Lung (tissue), 12 donors: ENCODE data around the gene TNFRSF19. TPM values are rescaled to one million over a fixed set of nuclear protein-coding genes. Genes with fewer than 3 reads are reported as not detected.
"Not testable (repeated sequence)": the region's sequence is repeated elsewhere in the genome, so short reads cannot be mapped to it uniquely, and the experiment has no call there.

ENCODE experiments used
- ATAC-seq: fragments of 200-7000 bp; cut with Tn5 transposase; one replicate; pipeline ENCODE4 v1.9.1; 2020; ENCODE audit warnings: moderate number of reproducible peaks; ENCODE audit not compliant: insufficient read depth, low FRiP score
- DNase-seq, 3 donors: peaks; one replicate each; pipeline ENCODE4 v3.0.0-alpha.2; 2013 to 2017
- H3K27ac ChIP-seq, 2 donors: one replicate each; pipeline ENCODE4 v1.5.1; 2013; ENCODE audit warnings: mild to moderate bottlenecking in 2 of 2, moderate library complexity in 2 of 2, control low read depth in 1 of 2, inconsistent platforms in 1 of 2, low read depth in 1 of 2, low read length in 1 of 2
- H3K27me3 ChIP-seq, 3 donors: one replicate each; pipeline ENCODE4 v1.5.1; 2013; ENCODE audit warnings: low read length in 2 of 3; ENCODE audit not compliant: control insufficient read depth in 3 of 3, insufficient read depth in 3 of 3
- H3K36me3 ChIP-seq, 4 donors: one replicate each; pipeline ENCODE4 v1.5.1; 2013; ENCODE audit warnings: low read length in 4 of 4, mild to moderate bottlenecking in 1 of 4, moderate library complexity in 1 of 4; ENCODE audit not compliant: control insufficient read depth in 4 of 4, insufficient read depth in 4 of 4
- H3K4me1 ChIP-seq, 5 donors: one replicate each; pipeline ENCODE4 v1.5.1; 2013; ENCODE audit warnings: low read length in 5 of 5, mild to moderate bottlenecking in 2 of 5, moderate library complexity in 1 of 5; ENCODE audit not compliant: control insufficient read depth in 5 of 5, insufficient read depth in 5 of 5
- H3K4me3 ChIP-seq: one replicate; pipeline ENCODE4 v1.5.1; 2013; ENCODE audit warnings: mild to moderate bottlenecking, control low read depth, moderate library complexity
- H3K9ac ChIP-seq, 2 donors: one replicate each; pipeline ENCODE4 v1.5.1; 2013; ENCODE audit warnings: low read length in 2 of 2, control low read depth in 1 of 2; ENCODE audit not compliant: insufficient read depth in 1 of 2
- H3K9me3 ChIP-seq, 4 donors: one replicate each; pipeline ENCODE4 v1.5.1; 2013; ENCODE audit warnings: low read length in 3 of 4, mild to moderate bottlenecking in 1 of 4, moderate library complexity in 1 of 4; ENCODE audit not compliant: control insufficient read depth in 4 of 4, insufficient read depth in 3 of 4
- CTCF ChIP-seq: IDR thresholded peaks from 2 replicates; pipeline ENCODE4 v1.5.1; 2012; ENCODE audit warnings: mild to moderate bottlenecking; ENCODE audit errors: control extremely low read depth, extremely low read depth
- WGBS, 2 donors: extraction: QIAGEN DNeasy Blood & Tissue Kit; methylation state at CpG; one replicate each; pipeline ENCODE4 v1.1.7; 2013; 5-methylcytosine and 5-hydroxymethylcytosine counted together
- polyA plus RNA-seq, 2 donors: library from polyadenylated mRNA; stranded (reverse); fragments of 200-250 nt; gene quantifications; one replicate each; pipeline ENCODE4 v1.2.1, GENCODE V29; 2013
- total RNA-seq, 2 donors: library from RNA; depleted of rRNA in 1 of 2; stranded (reverse); fragments of >200 nt in 1 of 2; gene quantifications; one replicate each; pipeline ENCODE4 v1.2.1, GENCODE V29; 2014 to 2021
- donor health status: control.
- donor health status: control.
- donor health status: Bipolar disorder and iron deficiency.
- donor health status: healthy.
- donor health status: DM: yes; HTN: yes; CAD: no.

The TNFRSF19 gene
- total and polyA plus RNA-seq, 4 donors: 9.5 to 68.0 (median 34.7) TPM

- Histone ChIP-seq H3K27me3 (no peaks in the 10 kb centered on the region), H3K9me3 (no peaks in the 10 kb centered on the region), H3K36me3 (peaks cover 0 to 23% (median 9%) of the 10 kb centered on the region in 4 donors), H3K27ac (no peak overlapping the region), H3K9ac (no peak overlapping the region), H3K4me1 (peaks cover 0 to 56% (median 5%) of the 10 kb centered on the region in 5 donors), H3K4me3 (no peak overlapping the region)
- ATAC-seq: no peak
- TF ChIP-seq CTCF: no peak
- 88 to 90% methylated on average over 5 of the region's 5 CpGs for WGBS, 2 donors
- DNase-seq: peak in 2 of 3 donors; percentile 75 to 83
Measured at GRCh38 chr13:23674795-23675640, 104.8 kb downstream of the TNFRSF19 start.

GRCh38 chr13:23677679-23678288 is 107.6 kb downstream of the TNFRSF19 start:
- not testable (repeated sequence) for ATAC-seq, H3K27me3 ChIP-seq, H3K9me3 ChIP-seq, H3K4me3 ChIP-seq, H3K27ac ChIP-seq, DNase-seq, H3K9ac ChIP-seq
- Histone ChIP-seq H3K36me3 (peaks cover 0 to 16% (median 7%) of the 10 kb centered on the region in 4 donors), H3K4me1 (peaks cover 0 to 29% (median 3%) of the 10 kb centered on the region in 5 donors)
- 94 to 97% methylated on average over 23 to 24 of the region's 24 CpGs for WGBS, 2 donors

- DNase-seq: no peak
- Histone ChIP-seq H3K4me3 (no peak overlapping the region), H3K27me3 (no peaks in the 10 kb centered on the region), H3K27ac (no peak overlapping the region), H3K4me1 (peaks cover 0 to 19% (median 3%) of the 10 kb centered on the region in 5 donors), H3K36me3 (peaks cover 0 to 16% (median 6%) of the 10 kb centered on the region in 4 donors), H3K9me3 (no peaks in the 10 kb centered on the region), H3K9ac (no peak overlapping the region)
- TF ChIP-seq CTCF: no peak
- 54 to 65% methylated on average over 2 of the region's 2 CpGs for WGBS, 2 donors
- ATAC-seq: no peak
Measured at GRCh38 chr13:23678795-23679194, 108.6 kb downstream of the TNFRSF19 start.

GRCh38 chr13:23679220-23679619 is 109.0 kb downstream of the TNFRSF19 start:
- Histone ChIP-seq H3K36me3 (peaks cover 0 to 15% (median 4%) of the 10 kb centered on the region in 4 donors), H3K9ac (no peak overlapping the region), H3K27me3 (no peaks in the 10 kb centered on the region), H3K9me3 (no peaks in the 10 kb centered on the region), H3K4me3 (no peak overlapping the region), H3K4me1 (peaks cover 0 to 15% (median 1%) of the 10 kb centered on the region in 5 donors), H3K27ac (no peak overlapping the region)
- ATAC-seq (no peak), DNase-seq (no peak)
- WGBS, 2 donors: 83 to 87% methylated on average over 2 of the region's 2 CpGs
- no peak for TF ChIP-seq CTCF
